ENCODE results near the gene ZCWPW1.
A peak's percentile ranks its signal among the peaks of the same experiment; 100 is the strongest.

Gene ZCWPW1

DNA sequence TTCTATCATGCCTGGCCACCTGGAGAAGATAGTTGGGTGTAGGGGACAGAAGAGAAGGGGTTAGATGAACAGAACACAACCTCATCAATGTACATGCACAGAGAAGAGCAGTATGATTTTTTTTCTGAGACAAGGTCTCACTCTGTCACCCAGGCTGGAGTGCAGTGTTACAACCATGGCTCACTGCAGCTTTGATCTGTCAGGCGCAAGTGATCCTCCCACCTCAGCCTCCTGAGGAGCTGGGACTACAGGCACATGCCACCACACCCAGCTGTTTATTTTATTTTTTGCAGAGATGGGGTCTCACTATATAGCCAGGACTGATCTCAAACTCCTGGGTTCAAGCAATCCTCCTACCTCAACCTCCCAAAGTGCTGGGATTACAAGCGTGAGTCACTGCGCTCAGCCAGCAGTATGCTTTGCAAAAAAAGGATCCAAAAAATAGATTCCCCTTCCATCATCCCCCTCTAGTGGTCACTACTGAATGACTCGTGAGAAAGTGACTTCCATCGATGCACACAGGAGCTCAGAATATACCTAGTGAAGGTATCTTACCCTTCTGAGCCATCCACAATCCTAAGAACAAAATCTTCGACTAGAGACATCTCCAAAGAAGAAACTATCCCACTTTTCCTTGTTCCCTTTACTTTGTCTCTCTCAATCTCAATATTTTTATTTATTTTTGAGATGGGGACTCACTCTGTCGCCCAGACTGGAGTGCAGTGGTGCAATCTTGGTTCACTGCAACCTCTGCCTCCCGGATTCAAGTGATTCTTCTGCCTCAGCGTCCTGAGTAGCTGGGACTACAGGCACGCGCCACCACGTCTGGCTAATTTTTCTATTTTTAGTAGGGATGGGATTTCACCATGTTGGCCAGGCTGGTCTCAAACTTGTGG lies 21.0 kb downstream of the ZCWPW1 start:
- Histone ChIP-seq H3K4me2 (peak overlapping the region; percentile 52), H3K9ac (no peak overlapping the region), H3K9me3 (no peaks in the 10 kb centered on the region), H4K20me1 (no peaks in the 10 kb centered on the region), H3K27ac (no peak overlapping the region), H3K36me3 (no peaks in the 10 kb centered on the region), H3K4me3 (no peak overlapping the region), H3K4me1 (peaks cover 23% of the 10 kb centered on the region), H3K27me3 (no peaks in the 10 kb centered on the region)
- no peak for TF ChIP-seq Cebpa-rat (IDR thresholded peaks at IDR 0.05)

DNA sequence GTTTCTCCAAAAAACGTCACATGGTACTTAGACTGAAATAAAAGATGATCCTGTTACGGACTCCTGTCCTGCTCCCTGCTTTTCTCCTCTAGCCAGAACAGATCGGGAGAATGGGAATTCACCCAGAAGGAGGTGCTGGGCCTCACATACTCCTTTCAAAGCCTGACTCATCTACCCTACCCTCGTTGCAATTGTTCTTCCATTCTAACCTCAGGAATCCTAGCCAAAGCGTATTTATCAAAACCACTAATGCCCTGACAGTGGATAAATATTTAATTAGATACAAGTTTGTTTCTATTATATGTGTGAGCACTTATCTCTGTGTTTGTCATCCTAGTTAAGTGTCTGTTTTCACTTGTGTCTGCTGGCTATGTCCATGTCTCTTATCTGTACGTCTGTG lies 21.7 kb downstream of the ZCWPW1 start:
- H3K4me2 ChIP-seq, result peak overlapping the region; percentile 52
- no peaks in the 10 kb centered on the region for H3K27me3 ChIP-seq
- TF ChIP-seq Cebpa-rat (IDR thresholded peaks at IDR 0.05), result no peak
- peaks cover 23% of the 10 kb centered on the region for H3K4me1 ChIP-seq
- no peak overlapping the region for H3K9ac ChIP-seq
- H4K20me1 ChIP-seq, result no peaks in the 10 kb centered on the region
- H3K4me3 ChIP-seq, result no peak overlapping the region
- no peak overlapping the region for H3K27ac ChIP-seq
- H3K9me3 ChIP-seq, result no peaks in the 10 kb centered on the region
- no peaks in the 10 kb centered on the region for H3K36me3 ChIP-seq

DNA sequence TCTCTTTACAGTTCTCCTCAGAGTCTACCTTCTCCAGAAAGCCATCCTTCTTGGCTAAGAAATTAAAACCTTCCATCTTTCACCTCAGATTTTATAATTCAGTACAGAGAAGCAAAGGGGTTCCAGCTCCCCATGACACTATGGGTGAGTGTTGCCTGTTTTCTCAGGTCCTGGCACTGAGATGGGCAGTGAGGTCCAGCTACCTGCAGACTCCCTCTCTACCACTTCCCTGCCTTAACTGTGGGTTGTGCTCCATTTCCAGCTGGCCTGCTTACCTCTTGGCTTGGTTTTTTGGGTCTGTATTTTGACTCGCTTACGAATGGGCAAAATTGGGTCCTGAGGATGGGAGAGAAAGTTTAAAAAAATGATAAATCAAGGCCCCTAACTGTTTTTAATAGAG lies 26.3 kb downstream of the ZCWPW1 start:
- TF ChIP-seq Cebpa-rat (IDR thresholded peaks at IDR 0.05), result no peak
- no peaks in the 10 kb centered on the region for H3K9me3 ChIP-seq
- H3K27ac ChIP-seq, result no peak overlapping the region
- no peaks in the 10 kb centered on the region for H3K27me3 ChIP-seq
- peaks cover 17% of the 10 kb centered on the region for H3K4me1 ChIP-seq
- H4K20me1 ChIP-seq, result no peaks in the 10 kb centered on the region
- no peak overlapping the region for H3K9ac ChIP-seq
- no peak overlapping the region for H3K4me3 ChIP-seq
- H3K36me3 ChIP-seq, result no peaks in the 10 kb centered on the region
- H3K4me2 ChIP-seq, result no peak overlapping the region

GRCh38 chr7:100401811-100402210 lies 26.7 kb downstream of the ZCWPW1 start:
- H3K4me2 ChIP-seq, result no peak overlapping the region
- no peak overlapping the region for H3K27ac ChIP-seq
- H3K4me3 ChIP-seq, result no peak overlapping the region
- H3K4me1 ChIP-seq, result peaks cover 17% of the 10 kb centered on the region
- no peak for TF ChIP-seq Cebpa-rat (IDR thresholded peaks at IDR 0.05)
- no peaks in the 10 kb centered on the region for H3K9me3 ChIP-seq
- H3K36me3 ChIP-seq, result no peaks in the 10 kb centered on the region
- no peaks in the 10 kb centered on the region for H3K27me3 ChIP-seq
- peak overlapping the region; percentile 27; the same call in 1 of the 2 replicates for H3K9ac ChIP-seq
- H4K20me1 ChIP-seq, result no peaks in the 10 kb centered on the region

GRCh38 chr7:100400656-100401055 lies 27.8 kb downstream of the ZCWPW1 start:
- H3K36me3 ChIP-seq, result no peaks in the 10 kb centered on the region
- H3K9ac ChIP-seq, result no peak overlapping the region
- H3K4me3 ChIP-seq, result no peak overlapping the region
- H3K9me3 ChIP-seq, result no peaks in the 10 kb centered on the region
- peaks cover 25% of the 10 kb centered on the region for H3K4me1 ChIP-seq
- no peaks in the 10 kb centered on the region for H4K20me1 ChIP-seq
- no peaks in the 10 kb centered on the region for H3K27me3 ChIP-seq
- no peak overlapping the region for H3K4me2 ChIP-seq
- no peak overlapping the region for H3K27ac ChIP-seq
- no peak for TF ChIP-seq Cebpa-rat (IDR thresholded peaks at IDR 0.05)

DNA sequence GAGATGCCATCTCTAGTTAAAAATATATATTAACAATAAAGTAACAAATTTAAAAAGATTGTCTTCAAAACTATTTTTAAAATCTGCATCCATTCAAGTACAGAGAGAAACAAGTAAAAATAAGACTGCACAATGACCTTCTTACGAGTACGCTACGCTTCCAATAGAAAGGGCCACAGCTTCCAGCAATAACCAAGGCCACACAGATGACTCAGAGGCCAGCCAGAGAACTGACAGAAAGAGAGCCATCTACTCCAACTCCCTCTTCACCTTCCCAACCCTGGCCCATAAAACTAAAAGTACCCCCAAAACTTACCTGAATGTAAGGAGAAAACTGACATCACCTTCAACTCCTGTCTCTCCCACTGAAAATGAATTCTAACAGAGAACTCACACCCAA lies 28.5 kb downstream of the ZCWPW1 start:
- no peaks in the 10 kb centered on the region for H3K9me3 ChIP-seq
- no peak for TF ChIP-seq Cebpa-rat (IDR thresholded peaks at IDR 0.05)
- H3K36me3 ChIP-seq, result no peaks in the 10 kb centered on the region
- peaks cover 25% of the 10 kb centered on the region for H3K4me1 ChIP-seq
- H3K4me2 ChIP-seq, result no peak overlapping the region
- H3K4me3 ChIP-seq, result no peak overlapping the region
- no peaks in the 10 kb centered on the region for H3K27me3 ChIP-seq
- H4K20me1 ChIP-seq, result no peaks in the 10 kb centered on the region
- no peak overlapping the region for H3K9ac ChIP-seq
- no peak overlapping the region for H3K27ac ChIP-seq

DNA sequence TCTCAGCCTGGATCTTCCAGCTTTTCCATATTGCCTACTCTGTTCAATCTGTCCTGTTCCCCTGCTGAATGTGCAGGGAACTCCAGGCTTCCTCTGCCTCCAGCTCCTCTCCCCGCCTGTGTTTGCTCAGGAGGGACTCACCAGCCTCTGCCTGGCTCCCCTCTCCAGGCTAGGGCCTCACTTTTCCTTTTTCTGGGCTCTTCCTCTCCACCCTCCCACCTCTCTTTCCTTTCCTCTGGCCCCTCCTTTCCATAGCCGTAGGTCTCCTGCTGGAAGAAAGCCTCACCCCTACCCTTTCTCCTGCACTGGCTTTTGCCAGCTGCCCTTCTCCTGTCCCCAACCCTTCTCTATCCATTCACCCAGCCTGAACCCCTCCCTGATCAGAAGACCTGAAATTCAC lies 30.3 kb downstream of the ZCWPW1 start:
- peaks cover 36% of the 10 kb centered on the region for H3K4me1 ChIP-seq
- no peaks in the 10 kb centered on the region for H3K9me3 ChIP-seq
- no peak overlapping the region for H3K27ac ChIP-seq
- no peaks in the 10 kb centered on the region for H4K20me1 ChIP-seq
- no peak overlapping the region for H3K9ac ChIP-seq
- peak overlapping the region; percentile 71; the same call in 1 of the 2 replicates for H3K4me2 ChIP-seq
- no peak for TF ChIP-seq Cebpa-rat (IDR thresholded peaks at IDR 0.05)
- H3K27me3 ChIP-seq, result no peaks in the 10 kb centered on the region
- no peaks in the 10 kb centered on the region for H3K36me3 ChIP-seq
- no peak overlapping the region for H3K4me3 ChIP-seq

DNA sequence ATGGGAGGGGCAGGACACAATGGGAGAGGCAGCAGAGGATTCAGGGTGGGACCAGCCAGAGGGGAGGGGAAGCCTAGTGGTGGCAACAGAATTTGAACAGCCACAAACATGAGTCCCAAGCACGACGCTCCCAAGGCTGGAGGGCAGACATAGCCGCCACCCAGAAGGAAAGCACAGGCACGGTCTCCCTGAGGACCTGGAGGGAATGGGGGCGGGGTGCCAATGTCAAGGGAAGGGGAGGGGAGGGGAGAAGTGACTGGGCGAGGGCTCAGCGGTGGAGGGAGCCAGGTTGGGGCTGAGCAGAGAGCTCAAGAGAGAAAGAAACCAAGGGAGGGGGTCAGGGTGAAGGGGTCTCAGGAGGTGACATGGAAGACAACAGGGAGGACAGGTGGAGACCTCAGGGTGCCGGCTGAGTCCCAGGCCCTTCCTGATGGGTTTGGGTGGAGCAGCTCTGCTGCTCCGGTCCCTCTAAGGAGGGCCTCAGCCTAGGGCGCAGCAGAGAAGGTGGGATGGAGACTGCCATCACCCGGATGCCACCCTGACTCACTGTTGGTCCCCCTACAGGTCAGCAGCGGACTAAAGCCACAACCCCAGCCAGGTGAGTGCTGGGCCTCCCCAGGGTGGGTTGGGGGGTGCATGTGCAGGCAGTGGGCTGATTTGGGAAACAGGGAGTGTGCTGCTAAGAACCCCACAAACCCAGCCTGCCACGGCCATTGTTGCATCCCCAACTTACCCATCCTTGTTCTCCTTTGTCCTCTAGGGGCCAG lies 31.0 kb downstream of the ZCWPW1 start:
- no peaks in the 10 kb centered on the region for H3K27me3 ChIP-seq
- H3K9ac ChIP-seq, result no peak overlapping the region
- no peaks in the 10 kb centered on the region for H4K20me1 ChIP-seq
- TF ChIP-seq Cebpa-rat (IDR thresholded peaks at IDR 0.05), result no peak
- H3K36me3 ChIP-seq, result no peaks in the 10 kb centered on the region
- peak overlapping the region; percentile 71 for H3K4me2 ChIP-seq
- H3K27ac ChIP-seq, result no peak overlapping the region
- H3K9me3 ChIP-seq, result no peaks in the 10 kb centered on the region
- H3K4me1 ChIP-seq, result peaks cover 44% of the 10 kb centered on the region
- H3K4me3 ChIP-seq, result no peak overlapping the region

GRCh38 chr7:100396421-100396982 lies 32.0 kb downstream of the ZCWPW1 start:
- Histone ChIP-seq H3K27me3 (no peaks in the 10 kb centered on the region), H3K36me3 (no peaks in the 10 kb centered on the region), H3K9me3 (no peaks in the 10 kb centered on the region), H3K9ac (no peak overlapping the region), H3K27ac (no peak overlapping the region), H3K4me3 (no peak overlapping the region), H3K4me1 (peaks cover 53% of the 10 kb centered on the region), H4K20me1 (no peaks in the 10 kb centered on the region), H3K4me2 (peak overlapping the region; percentile 71)
- TF ChIP-seq Cebpa-rat (IDR thresholded peaks at IDR 0.05), result peak; percentile 83; the same call in 1 of the 2 replicates

GRCh38 chr7:100394077-100394476 lies 34.4 kb downstream of the ZCWPW1 start:
- H3K27me3 ChIP-seq, result no peaks in the 10 kb centered on the region
- no peak overlapping the region for H3K27ac ChIP-seq
- no peak overlapping the region for H3K4me3 ChIP-seq
- H3K4me2 ChIP-seq, result peak overlapping the region; percentile 59
- H4K20me1 ChIP-seq, result no peaks in the 10 kb centered on the region
- TF ChIP-seq Cebpa-rat (IDR thresholded peaks at IDR 0.05), result no peak
- H3K4me1 ChIP-seq, result peaks cover 64% of the 10 kb centered on the region
- H3K36me3 ChIP-seq, result no peaks in the 10 kb centered on the region
- no peak overlapping the region for H3K9ac ChIP-seq
- no peaks in the 10 kb centered on the region for H3K9me3 ChIP-seq

All from BLaER1 (cell line).